Measurements from ENCODE around the gene DZANK1.

- TF ChIP-seq CTCF (IDR thresholded peaks at IDR 0.05) (no peak), POLR2A (IDR thresholded peaks at IDR 0.05) (no peak)
These were observed 75.1 kb downstream of the DZANK1 start for GRCh38 chr20:18391686-18392085.
